Measurements from ENCODE around the gene PLD4. TPM values are rescaled to one million over a fixed set of nuclear protein-coding genes. Genes with fewer than 3 reads are reported as not detected.
"Not testable (repeated sequence)": the region's sequence is repeated elsewhere in the genome, so short reads cannot be mapped to it uniquely, and the experiment has no call there.

Gene PLD4
- total and polyA plus RNA-seq, 2 of the 8 experiments (the other 6 are each of a cell fraction or from before 2014, with no cell fraction given) = 0.05 TPM; not detected in 1

DNA sequence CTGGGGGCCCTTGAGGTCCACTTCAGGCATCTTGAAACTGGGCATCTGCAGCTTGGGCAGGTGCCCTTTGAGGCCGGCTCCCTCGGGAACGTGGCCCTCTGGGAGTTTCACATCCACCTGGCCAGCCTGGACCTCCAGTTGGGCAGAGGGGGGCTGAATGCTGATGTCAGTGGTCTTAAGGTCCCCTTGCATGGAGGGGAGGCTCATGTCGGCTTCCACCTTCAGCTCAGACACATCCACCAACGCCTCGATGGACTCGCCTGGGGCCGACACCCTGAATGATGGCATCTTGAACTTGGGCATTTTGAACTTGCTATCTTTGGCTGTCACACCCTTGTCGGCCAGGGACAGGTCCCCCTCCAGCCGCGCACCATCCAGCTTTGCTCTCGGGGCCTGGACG lies 22.5 kb downstream of the PLD4 start:
- H2BK15ac ChIP-seq (ENCODE audit: low read length); H3K27me3 ChIP-seq (replicated peaks in 1 of 4; ENCODE audit: control insufficient read depth in 3 of 4, extremely low read depth in 1 of 4, insufficient read depth in 3 of 4, low read length in 3 of 4); H3K23me2 ChIP-seq (ENCODE audit: low read depth, low read length); H3K23ac ChIP-seq (ENCODE audit: insufficient read length); H3K4me3 ChIP-seq (ENCODE audit: extremely low read depth in 1 of 4, insufficient read depth in 2 of 4, low read depth in 3 of 4, low read length in 4 of 4); H3K4ac ChIP-seq (replicated peaks; ENCODE audit: insufficient read length, low read depth, low read length); H3K56ac ChIP-seq (replicated peaks; ENCODE audit: insufficient read length, low read depth, low read length); H3K14ac ChIP-seq (ENCODE audit: insufficient read length); H3K79me1 ChIP-seq (ENCODE audit: low read depth, low read length); H3K36me3 ChIP-seq (ENCODE audit: control insufficient read depth in 2 of 4, insufficient read depth in 4 of 4, low read length in 3 of 4); H4K20me1 ChIP-seq (replicated peaks in 1 of 2; ENCODE audit: control insufficient read depth in 1 of 2, insufficient read depth in 2 of 2, low read length in 2 of 2); H2BK5ac ChIP-seq (ENCODE audit: low read depth, low read length); H4K8ac ChIP-seq (ENCODE audit: extremely low read depth, insufficient read depth, low read length); H3K18ac ChIP-seq (ENCODE audit: extremely low read depth, low read length); FAIRE-seq; H2AK5ac ChIP-seq (ENCODE audit: low read depth, low read length); H2AFZ ChIP-seq (ENCODE audit: low read length); H3K4me2 ChIP-seq (ENCODE audit: insufficient read depth in 1 of 2, low read depth in 2 of 2, low read length in 2 of 2); H4K5ac ChIP-seq (ENCODE audit: insufficient read length, low read depth, low read length); H2BK120ac ChIP-seq (replicated peaks; ENCODE audit: low read depth, low read length); DNase-seq (ENCODE audit: low read depth in 1 of 2, low spot score in 2 of 2); H3K27ac ChIP-seq (ENCODE audit: low read depth, low read length); H2BK12ac ChIP-seq (ENCODE audit: low read depth, low read length); H3K79me2 ChIP-seq (ENCODE audit: control insufficient read depth in 1 of 2, insufficient read depth in 2 of 2, low read length in 2 of 2); H3K9ac ChIP-seq (replicated peaks in 1 of 4; ENCODE audit: extremely low read depth in 1 of 4, low read depth in 3 of 4, low read length in 3 of 4); H4K91ac ChIP-seq (replicated peaks; ENCODE audit: insufficient read length, low read length); H3K4me1 ChIP-seq (replicated peaks in 1 of 4; ENCODE audit: control insufficient read depth in 3 of 4, insufficient read depth in 4 of 4, low read length in 3 of 4); H2BK20ac ChIP-seq (ENCODE audit: low read length): not testable (repeated sequence)
- H3K9me3 ChIP-seq (ENCODE audit: insufficient read depth in 2 of 2, low read depth in 1 of 2, low read length in 1 of 2) = peaks cover 0 to 74% of the 10 kb centered on the region in 2 experiments; a peak in 1 of 4 replicates
- ChIA-PET POLR2A (ENCODE audit: partially characterized antibody) (interaction anchor here (0.6 to 1.2 kb wide), 2 partner anchors 8 to 183 kb away, joined by 3 read pairs; no protein-coding TSS in a partner anchor), CTCF (ENCODE audit: partially characterized antibody) (interaction anchor here (1.7 kb wide), 1 partner anchor 9 kb away, joined by 4 read pairs; no protein-coding TSS in a partner anchor)
- WGBS, 2 experiments (ENCODE audit: extremely low coverage in 1 of 2, insufficient coverage in 1 of 2, insufficient read length in 1 of 2, insufficient replicate concordance in 2 of 2, low coverage in 1 of 2, low lambda C conversion rate in 2 of 2, missing lambda C conversion rate in 1 of 2) = 92% methylated on average over 6 of the region's 13 CpGs; no CpG with 5 or more reads in 1 of the 2 experiments

All from H1 (cell line).